ENCODE results near the gene PIGZ. TPM values are rescaled to one million over a fixed set of nuclear protein-coding genes. Genes with fewer than 3 reads are reported as not detected.
"Not testable (repeated sequence)": the region's sequence is repeated elsewhere in the genome, so short reads cannot be mapped to it uniquely, and the experiment has no call there.

Gene PIGZ
- total RNA-seq, 1 donor from 2014 or later = 4.7 TPM

GRCh38 chr3:196949285-196949619, 19.4 kb downstream of the PIGZ start:
- no peak for DNase-seq (ENCODE audit: low spot score, unreplicated experiment)
- Mint-ChIP-seq H3K36me3 (ENCODE audit: insufficient read depth) (peaks cover 1% of the 10 kb centered on the region), H3K27ac (no peak overlapping the region), H3K4me3 (ENCODE audit: low read depth) (no peak overlapping the region), H3K27me3 (peaks cover 5% of the 10 kb centered on the region), H3K4me1 (ENCODE audit: low read depth) (peaks cover 7% of the 10 kb centered on the region), H3K9me3 (ENCODE audit: low read depth) (no peaks in the 10 kb centered on the region)
- no peak for TF ChIP-seq CTCF (IDR thresholded peaks at IDR 0.05; ENCODE audit: unreplicated experiment)

- DNase-seq (ENCODE audit: low spot score, unreplicated experiment) = no peak
- Mint-ChIP-seq H3K9me3 (ENCODE audit: low read depth) (no peaks in the 10 kb centered on the region), H3K36me3 (ENCODE audit: insufficient read depth) (peaks cover 1% of the 10 kb centered on the region)
These were observed 20.0 kb downstream of the PIGZ start for GRCh38 chr3:196948442-196949284.

GRCh38 chr3:196947860-196948441, 20.7 kb downstream of the PIGZ start:
- no peak for DNase-seq (ENCODE audit: low spot score, unreplicated experiment)
- peaks cover 2% of the 10 kb centered on the region for H3K27me3 Mint-ChIP-seq
- H3K4me1 Mint-ChIP-seq (ENCODE audit: low read depth) = peaks cover 17% of the 10 kb centered on the region
- H3K4me3 Mint-ChIP-seq (ENCODE audit: low read depth) = no peak overlapping the region
- no peaks in the 10 kb centered on the region for H3K9me3 Mint-ChIP-seq (ENCODE audit: low read depth)
- TF ChIP-seq CTCF (IDR thresholded peaks at IDR 0.05; ENCODE audit: unreplicated experiment) = no peak
- H3K27ac Mint-ChIP-seq = no peak overlapping the region
- peaks cover 1% of the 10 kb centered on the region for H3K36me3 Mint-ChIP-seq (ENCODE audit: insufficient read depth)

More at GRCh38 chr3:196948442-196949284, 20.0 kb downstream of the PIGZ start:
- no peak overlapping the region for H3K27ac Mint-ChIP-seq
- TF ChIP-seq CTCF (IDR thresholded peaks at IDR 0.05; ENCODE audit: unreplicated experiment) = no peak
- H3K27me3 Mint-ChIP-seq = peaks cover 5% of the 10 kb centered on the region
- no peak overlapping the region for H3K4me3 Mint-ChIP-seq (ENCODE audit: low read depth)
- peaks cover 10% of the 10 kb centered on the region for H3K4me1 Mint-ChIP-seq (ENCODE audit: low read depth)

GRCh38 chr3:196947136-196947859, 21.3 kb downstream of the PIGZ start:
- H3K9me3 Mint-ChIP-seq (ENCODE audit: low read depth) = no peaks in the 10 kb centered on the region
- H3K27me3 Mint-ChIP-seq = no peaks in the 10 kb centered on the region
- H3K27ac Mint-ChIP-seq = no peak overlapping the region
- no peak for DNase-seq (ENCODE audit: low spot score, unreplicated experiment)
- no peak overlapping the region for H3K4me3 Mint-ChIP-seq (ENCODE audit: low read depth)
- H3K4me1 Mint-ChIP-seq (ENCODE audit: low read depth) = peaks cover 19% of the 10 kb centered on the region
- TF ChIP-seq CTCF (IDR thresholded peaks at IDR 0.05; ENCODE audit: unreplicated experiment) = no peak
- peaks cover 1% of the 10 kb centered on the region for H3K36me3 Mint-ChIP-seq (ENCODE audit: insufficient read depth)

- H3K27ac Mint-ChIP-seq = peak overlapping the region; percentile 41
- H3K9me3 Mint-ChIP-seq (ENCODE audit: low read depth); DNase-seq (ENCODE audit: low spot score, unreplicated experiment); H3K27me3 Mint-ChIP-seq; H3K36me3 Mint-ChIP-seq (ENCODE audit: insufficient read depth): not testable (repeated sequence)
- peak overlapping the region; percentile 97 for H3K4me3 Mint-ChIP-seq (ENCODE audit: low read depth)
- H3K4me1 Mint-ChIP-seq (ENCODE audit: low read depth) = peaks cover 32% of the 10 kb centered on the region
These were observed 24.4 kb downstream of the PIGZ start for GRCh38 chr3:196944037-196944790.
